Upper lobe of left lung (tissue), 4 donors: ENCODE results near the gene FAM153A.
"Not testable (repeated sequence)": the region's sequence is repeated elsewhere in the genome, so short reads cannot be mapped to it uniquely, and the experiment has no call there.

Experiments used
- EP300 ChIP-seq, 4 donors: sonication (generic); formaldehyde crosslinking; IDR thresholded peaks; one replicate each; pipeline ENCODE4 v1.5.1; 2017; ENCODE audit warnings: antibody characterized with exemption in 4 of 4, control low read depth in 2 of 4
- POLR2A ChIP-seq, 4 donors: fragments of 450-650 bp; IDR thresholded peaks; one replicate each; pipeline ENCODE4 v1.5.1; 2016 to 2017; ENCODE audit warnings: antibody characterized with exemption in 4 of 4, mild to moderate bottlenecking in 2 of 4
- POLR2AphosphoS5 ChIP-seq, 2 donors: sonication (generic); formaldehyde crosslinking; IDR thresholded peaks; one replicate each; pipeline ENCODE4 v1.5.1; 2017; ENCODE audit warnings: antibody characterized with exemption in 2 of 2
- TF ChIP-seq, protein P1 (sequence below), 6 experiments: fragments of 450-650 bp in 4 of 6; fragments of 200-600 bp in 2 of 6; sonication (generic) in 2 of 6; IDR thresholded peaks; one replicate each; pipeline ENCODE4 v1.5.1; 2016 to 2019; ENCODE audit warnings: antibody characterized with exemption in 6 of 6

- TF ChIP-seq, protein P1, sequence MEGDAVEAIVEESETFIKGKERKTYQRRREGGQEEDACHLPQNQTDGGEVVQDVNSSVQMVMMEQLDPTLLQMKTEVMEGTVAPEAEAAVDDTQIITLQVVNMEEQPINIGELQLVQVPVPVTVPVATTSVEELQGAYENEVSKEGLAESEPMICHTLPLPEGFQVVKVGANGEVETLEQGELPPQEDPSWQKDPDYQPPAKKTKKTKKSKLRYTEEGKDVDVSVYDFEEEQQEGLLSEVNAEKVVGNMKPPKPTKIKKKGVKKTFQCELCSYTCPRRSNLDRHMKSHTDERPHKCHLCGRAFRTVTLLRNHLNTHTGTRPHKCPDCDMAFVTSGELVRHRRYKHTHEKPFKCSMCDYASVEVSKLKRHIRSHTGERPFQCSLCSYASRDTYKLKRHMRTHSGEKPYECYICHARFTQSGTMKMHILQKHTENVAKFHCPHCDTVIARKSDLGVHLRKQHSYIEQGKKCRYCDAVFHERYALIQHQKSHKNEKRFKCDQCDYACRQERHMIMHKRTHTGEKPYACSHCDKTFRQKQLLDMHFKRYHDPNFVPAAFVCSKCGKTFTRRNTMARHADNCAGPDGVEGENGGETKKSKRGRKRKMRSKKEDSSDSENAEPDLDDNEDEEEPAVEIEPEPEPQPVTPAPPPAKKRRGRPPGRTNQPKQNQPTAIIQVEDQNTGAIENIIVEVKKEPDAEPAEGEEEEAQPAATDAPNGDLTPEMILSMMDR (IDR thresholded peaks at IDR 0.05) = not testable (repeated sequence)
- not testable (repeated sequence) for TF ChIP-seq POLR2A, EP300, POLR2AphosphoS5 (IDR thresholded peaks at IDR 0.05)
These were observed 11.5 kb downstream of the FAM153A start for GRCh38 chr5:177771206-177771605.
